Activated CD4-positive, alpha-beta T cell treated with anti-CD3 and anti-CD28 coated beads for 48 hours (primary cell): Measurements from ENCODE around the gene BCAP31.
"Not testable (repeated sequence)": the region's sequence is repeated elsewhere in the genome, so short reads cannot be mapped to it uniquely, and the experiment has no call there.

Experiments
- DNase-seq: peaks from one replicate; pipeline ENCODE4 v3.0.0-alpha.2; 2020

The BCAP31 gene

GRCh38 chrX:153762626-153763173 lies 38.5 kb upstream of the BCAP31 start:
- DNase-seq: no peak

- DNase-seq: no peak
Measured at GRCh38 chrX:153761863-153762262, 37.7 kb upstream of the BCAP31 start.

- DNase-seq: no peak
Measured at GRCh38 chrX:153755136-153755535, 30.9 kb upstream of the BCAP31 start.

- no peak for DNase-seq
Measured at GRCh38 chrX:153750127-153750774, 26.1 kb upstream of the BCAP31 start.

GRCh38 chrX:153749017-153749416 lies 24.8 kb upstream of the BCAP31 start:
- DNase-seq: not testable (repeated sequence)

- DNase-seq: not testable (repeated sequence)
Measured at GRCh38 chrX:153746991-153747390, 22.8 kb upstream of the BCAP31 start.

GRCh38 chrX:153746359-153746758 lies 22.2 kb upstream of the BCAP31 start:
- no peak for DNase-seq

GRCh38 chrX:153745067-153745433 lies 20.9 kb upstream of the BCAP31 start:
- not testable (repeated sequence) for DNase-seq

- DNase-seq: no peak
Measured at GRCh38 chrX:153744210-153745066, 20.3 kb upstream of the BCAP31 start.

- not testable (repeated sequence) for DNase-seq
Measured at GRCh38 chrX:153743468-153744209, 19.5 kb upstream of the BCAP31 start.

GRCh38 chrX:153742796-153743467 lies 18.7 kb upstream of the BCAP31 start:
- DNase-seq: not testable (repeated sequence)

GRCh38 chrX:153742111-153742510 lies 17.9 kb upstream of the BCAP31 start:
- DNase-seq: not testable (repeated sequence)

- DNase-seq: no peak
Measured at GRCh38 chrX:153741446-153741845, 17.3 kb upstream of the BCAP31 start.

GRCh38 chrX:153740631-153741222 lies 16.5 kb upstream of the BCAP31 start:
- no peak for DNase-seq

GRCh38 chrX:153739754-153740486 lies 15.7 kb upstream of the BCAP31 start:
- no peak for DNase-seq

- no peak for DNase-seq
Measured at GRCh38 chrX:153738056-153738605, 13.9 kb upstream of the BCAP31 start.

- DNase-seq: no peak
Measured at GRCh38 chrX:153736871-153737441, 12.8 kb upstream of the BCAP31 start.

GRCh38 chrX:153736071-153736820 lies 12.1 kb upstream of the BCAP31 start:
- DNase-seq: no peak

GRCh38 chrX:153735274-153735673 lies 11.1 kb upstream of the BCAP31 start:
- DNase-seq: no peak

GRCh38 chrX:153734871-153735270 lies 10.7 kb upstream of the BCAP31 start:
- no peak for DNase-seq
